Activated CD4-positive, alpha-beta T cell treated with anti-CD3 and anti-CD28 coated beads for 48 hours (primary cell): Measurements from ENCODE around the gene DDX24.
"Not testable (repeated sequence)": the region's sequence is repeated elsewhere in the genome, so short reads cannot be mapped to it uniquely, and the experiment has no call there.

Experiments
- DNase-seq: peaks from one replicate; pipeline ENCODE4 v3.0.0-alpha.2; 2020

DDX24 gene

DNA sequence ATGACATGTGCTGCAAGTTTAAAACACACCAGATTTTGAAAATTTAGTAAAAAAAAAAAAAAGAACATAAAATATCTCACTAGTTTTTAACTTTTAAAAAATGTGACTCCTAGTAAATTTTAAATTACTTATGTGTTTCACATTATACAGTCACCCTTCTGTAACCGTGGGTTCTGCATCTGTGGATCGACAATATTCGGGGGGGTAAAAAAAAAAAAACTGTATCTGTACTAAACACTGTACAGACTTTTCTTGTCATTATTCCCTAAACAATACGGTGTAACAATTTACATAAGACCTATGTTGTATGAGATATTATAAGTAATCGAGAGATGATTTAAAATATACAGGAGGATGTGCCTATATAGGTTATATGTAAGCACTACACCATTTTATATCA lies 3.2 kb downstream of the DDX24 start:
- no peak for DNase-seq

GRCh38 chr14:94077111-94077821 lies 3.7 kb downstream of the DDX24 start:
- no peak for DNase-seq

- no peak for DNase-seq
These were observed 6.0 kb downstream of the DDX24 start for GRCh38 chr14:94075008-94075407.

GRCh38 chr14:94074534-94074933 lies 6.5 kb downstream of the DDX24 start:
- DNase-seq, result no peak

DNA sequence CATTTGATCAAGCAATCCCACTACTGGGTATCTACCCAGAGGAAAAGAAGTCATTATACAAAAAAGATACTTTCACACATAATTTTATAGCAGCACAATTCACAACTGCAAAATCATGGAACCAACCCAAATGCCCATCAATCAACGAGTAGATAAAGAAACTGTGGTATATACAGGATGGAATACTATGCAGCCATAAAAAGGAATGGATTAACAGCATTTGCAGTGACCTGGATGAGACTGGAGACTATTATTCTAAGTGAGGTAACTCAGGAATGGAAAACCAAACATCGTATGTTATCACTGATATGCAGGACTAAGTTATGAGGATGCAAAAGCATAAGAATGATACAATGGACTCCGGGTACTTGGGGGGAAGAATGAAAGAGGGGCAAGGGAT lies 8.9 kb downstream of the DDX24 start:
- not testable (repeated sequence) for DNase-seq

GRCh38 chr14:94066089-94066676 lies 14.8 kb downstream of the DDX24 start:
- no peak for DNase-seq

DNA sequence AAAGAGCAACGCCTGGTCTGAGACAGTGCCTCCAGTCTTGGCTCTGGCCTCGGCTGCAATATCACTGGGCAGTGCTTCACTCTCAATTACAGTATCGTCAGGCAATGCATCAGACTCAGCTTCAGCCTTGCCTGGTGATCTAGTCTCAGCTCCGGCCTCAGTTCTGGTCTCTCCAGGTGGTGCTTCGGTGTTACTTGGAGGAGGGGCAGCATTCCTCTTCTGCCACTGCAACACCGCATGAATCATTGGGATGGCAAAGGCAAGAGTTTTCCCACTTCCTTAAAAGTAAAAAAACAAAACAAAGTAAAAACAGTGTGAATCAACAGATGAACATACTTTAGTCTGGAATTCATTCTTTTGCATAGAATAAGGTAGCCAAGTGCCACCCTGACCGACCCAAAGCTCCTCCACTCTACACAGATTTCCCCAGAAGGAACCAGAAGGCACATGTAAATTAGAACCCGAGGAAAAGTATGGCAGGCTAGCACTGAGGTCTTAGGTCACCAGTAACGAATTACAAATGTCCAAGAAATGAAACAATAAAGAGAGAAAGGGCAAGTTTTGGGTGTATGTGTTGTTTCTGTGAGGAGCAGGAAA lies 18.6 kb downstream of the DDX24 start:
- DNase-seq, result no peak

DNA sequence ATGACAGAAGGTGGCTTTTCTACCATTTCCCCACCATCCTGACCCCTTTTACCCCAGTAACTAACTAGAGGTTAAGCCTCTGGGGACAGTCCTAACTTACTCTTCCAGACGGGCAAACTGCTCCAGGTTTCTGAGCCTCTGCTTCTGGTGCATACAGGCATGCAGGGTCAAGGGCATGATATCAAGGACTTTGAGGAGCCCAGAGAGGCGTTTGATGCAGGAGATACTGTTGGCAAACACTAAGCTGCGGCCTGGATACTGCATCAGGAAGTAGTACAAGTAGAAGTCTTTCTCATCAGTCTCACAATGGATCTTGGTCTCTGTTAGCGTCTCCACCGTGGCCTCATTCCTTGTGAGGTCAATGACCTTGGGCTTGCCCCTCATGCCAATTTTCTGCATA lies 21.0 kb downstream of the DDX24 start:
- DNase-seq, result no peak

DNA sequence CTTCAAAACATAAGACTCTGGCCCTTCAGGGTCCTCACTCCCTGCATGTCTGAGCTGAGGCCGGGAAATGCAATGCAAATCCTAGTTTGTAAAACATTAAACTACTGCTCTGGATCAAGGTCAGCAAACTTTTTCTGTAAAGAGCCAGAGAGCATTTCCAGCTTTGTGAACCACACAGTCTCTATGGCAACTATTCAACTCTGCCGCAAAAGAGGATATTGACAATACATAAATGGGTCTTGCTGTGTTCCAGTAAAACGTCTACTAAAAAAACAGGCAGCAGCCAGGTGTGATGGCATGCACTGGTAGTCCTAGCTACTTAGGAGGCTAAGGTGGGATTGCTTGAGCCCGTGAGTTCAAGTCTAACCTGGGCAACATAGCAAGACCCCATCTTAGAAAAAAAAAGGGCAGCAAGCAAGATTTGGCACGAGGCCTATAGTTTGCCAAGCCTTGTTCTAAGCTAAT lies 22.3 kb downstream of the DDX24 start:
- DNase-seq, result no peak

GRCh38 chr14:94058128-94058673 lies 22.8 kb downstream of the DDX24 start:
- no peak for DNase-seq

DNA sequence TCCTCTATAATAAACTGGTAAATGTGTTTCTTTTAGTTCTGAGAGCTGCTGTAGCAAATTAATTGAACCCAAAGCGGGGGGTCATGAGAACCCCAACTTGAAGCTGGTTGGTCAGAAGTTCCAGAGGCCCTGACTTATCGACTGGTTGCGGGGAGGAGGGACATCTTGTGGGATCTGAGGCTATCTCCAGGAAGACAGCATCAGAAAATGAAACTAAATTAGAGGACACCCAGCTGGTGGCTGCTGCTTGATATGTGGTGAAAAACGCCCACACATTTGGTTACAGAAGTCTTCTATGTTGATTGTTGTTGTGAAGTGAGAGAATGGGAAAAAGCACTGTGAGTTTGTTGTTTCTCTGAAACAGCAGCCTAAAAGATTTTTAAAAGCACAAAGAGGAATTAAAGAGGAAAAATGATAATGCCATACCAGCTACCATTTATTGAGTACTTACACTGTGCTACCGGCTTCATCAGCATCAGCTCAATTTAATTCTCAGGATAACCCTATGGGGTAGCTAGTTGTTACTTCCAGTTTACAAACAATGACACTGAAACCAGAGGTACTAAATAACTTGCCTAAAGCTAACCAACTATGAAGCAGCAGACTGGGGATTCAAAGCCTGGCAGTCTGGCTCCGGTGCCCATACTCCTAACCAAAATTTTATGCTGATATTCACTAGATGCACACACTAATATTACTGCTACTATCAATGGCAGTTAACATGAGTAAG lies 24.3 kb downstream of the DDX24 start:
- peak; percentile 36 for DNase-seq

DNA sequence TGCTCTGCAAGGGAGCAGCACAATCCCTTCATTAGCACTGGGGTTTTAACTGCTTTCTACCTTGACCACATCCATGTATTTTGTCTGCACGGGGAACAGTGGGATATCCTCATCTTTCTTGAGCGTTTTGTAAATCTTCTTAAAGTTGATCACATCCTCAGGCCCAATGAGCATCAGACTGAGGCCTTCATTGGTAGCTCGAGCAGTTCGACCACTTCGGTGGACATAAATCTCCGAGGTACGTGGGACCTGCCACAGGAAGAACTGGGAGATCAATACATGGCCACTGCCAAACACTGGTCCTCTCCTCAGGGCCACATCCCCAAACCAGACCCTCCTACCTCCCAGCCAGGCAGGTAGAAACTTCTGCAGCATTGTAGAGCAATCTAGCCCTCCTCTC lies 26.1 kb downstream of the DDX24 start:
- no peak for DNase-seq

GRCh38 chr14:94054401-94054800 lies 26.6 kb downstream of the DDX24 start:
- DNase-seq, result no peak

- DNase-seq, result no peak
These were observed 28.3 kb downstream of the DDX24 start for GRCh38 chr14:94052662-94053061.

- no peak for DNase-seq
These were observed 28.8 kb downstream of the DDX24 start for GRCh38 chr14:94052199-94052598.

- DNase-seq, result no peak
These were observed 29.2 kb downstream of the DDX24 start for GRCh38 chr14:94051779-94052178.

DNA sequence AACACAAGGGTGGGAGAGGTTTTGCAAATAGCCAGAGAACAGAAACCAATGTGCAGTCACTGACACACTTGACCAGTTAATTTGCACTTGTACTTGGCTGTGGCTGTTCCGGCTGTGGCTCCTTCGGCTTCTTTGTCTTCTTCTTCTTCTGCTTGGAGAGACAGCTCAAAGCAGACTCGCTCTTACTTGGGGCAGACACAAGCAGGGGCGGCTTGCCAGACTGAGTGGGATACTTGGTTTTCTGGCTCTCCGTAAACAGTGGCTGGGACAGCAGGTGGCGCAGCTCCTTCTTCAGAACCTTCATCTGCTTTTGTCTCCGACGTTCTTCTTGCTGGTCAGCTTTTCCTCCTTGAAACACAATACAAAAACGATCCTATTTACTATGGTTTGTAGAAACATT lies 29.9 kb downstream of the DDX24 start:
- no peak for DNase-seq

DNA sequence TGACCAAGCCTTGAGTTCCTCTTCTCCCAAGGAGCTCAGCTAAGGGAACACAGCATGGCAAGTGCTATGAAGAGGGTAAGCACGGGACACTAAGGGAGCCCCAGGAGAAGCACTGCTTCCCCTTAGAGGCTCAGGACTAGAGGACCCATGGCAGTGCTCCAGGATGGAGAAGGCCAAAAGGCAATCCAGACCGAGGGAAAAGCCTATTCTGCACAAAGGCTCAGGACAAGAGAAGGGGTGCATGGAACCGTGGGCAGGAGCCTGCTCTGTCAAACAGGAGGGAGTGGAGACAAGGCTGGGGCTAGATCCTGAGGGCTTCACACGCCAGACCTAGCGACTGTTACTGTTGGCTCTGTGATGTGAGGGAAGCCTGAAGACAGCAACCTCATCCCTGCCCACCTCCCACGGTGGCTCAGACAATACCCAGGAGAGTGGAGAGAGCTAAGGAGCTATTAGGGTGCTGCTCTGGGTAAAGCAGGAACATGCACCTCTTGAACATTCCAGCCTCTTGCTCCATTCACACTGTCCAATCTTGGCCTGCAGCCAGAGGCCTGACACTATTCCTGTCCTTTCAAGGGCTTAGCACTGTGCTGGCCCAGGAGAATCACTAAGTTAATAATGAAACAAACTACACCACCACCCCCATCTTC lies 30.6 kb downstream of the DDX24 start:
- DNase-seq, result no peak

DNA sequence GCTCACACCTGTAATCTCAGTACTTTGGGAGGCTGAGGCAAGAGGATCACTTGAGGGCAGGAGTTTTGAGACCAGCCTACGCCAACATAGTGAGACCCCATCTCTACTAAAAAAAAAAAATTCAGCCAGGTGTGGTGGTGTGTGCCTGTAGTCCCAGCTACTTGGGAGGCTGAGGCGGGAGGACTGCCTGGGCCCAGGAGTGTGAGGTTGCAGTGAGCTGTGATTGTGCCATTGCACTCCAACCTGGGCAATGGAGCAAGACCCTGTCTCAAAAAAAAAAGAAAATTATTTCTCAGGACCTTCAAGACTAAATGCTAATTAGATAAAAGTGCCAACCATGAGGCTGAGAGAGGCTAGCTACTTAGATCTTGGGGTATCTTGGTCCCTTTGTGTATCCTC lies 31.4 kb downstream of the DDX24 start:
- DNase-seq, result no peak

- no peak for DNase-seq
These were observed 32.0 kb downstream of the DDX24 start for GRCh38 chr14:94048691-94049624.

DNA sequence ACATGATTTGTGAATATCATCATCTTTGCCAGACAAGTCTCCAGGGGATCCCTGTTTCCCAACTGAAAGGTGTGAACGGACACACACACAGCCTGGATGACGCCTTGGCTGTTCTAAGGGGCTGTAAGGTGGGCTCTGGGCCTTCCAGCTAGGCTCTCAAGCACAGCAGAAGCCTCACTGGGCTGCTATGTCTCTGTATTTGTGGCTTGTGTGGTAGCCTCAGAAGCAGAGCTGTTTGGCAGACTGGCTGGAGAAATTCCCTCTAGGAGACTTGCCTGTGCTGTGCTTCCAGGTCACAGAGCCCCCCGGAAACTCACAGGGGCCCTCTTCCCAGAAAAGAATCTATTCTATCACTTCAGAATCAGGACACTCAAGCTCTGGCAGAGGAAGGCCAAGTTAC lies 33.4 kb downstream of the DDX24 start:
- DNase-seq, result no peak
